DND-41 (cell line): ENCODE measurements around the gene MORF4L1.
"Not testable (repeated sequence)": the region's sequence is repeated elsewhere in the genome, so short reads cannot be mapped to it uniquely, and the experiment has no call there.

ENCODE experiments used
- ATAC-seq: fragments of 200-7000 bp; cut with Tn5 transposase; 3 replicates; pipeline ENCODE4 v1.9.1; 2021; ENCODE audit warnings: low read depth; ENCODE audit not compliant: insufficient read depth
- DNase-seq: peaks from one replicate; pipeline ENCODE4 v3.0.0-alpha.2; 2020
- H2AFZ ChIP-seq: 2 replicates; pipeline ENCODE4 v1.6.0; 2012; ENCODE audit warnings: low read depth, low read length
- H3K27ac ChIP-seq: 2 replicates; pipeline ENCODE4 v1.5.1; 2012; ENCODE audit warnings: low read length, inconsistent platforms
- H3K27me3 ChIP-seq: fragments of 200-600 bp; sonication (generic); 2 replicates; pipeline ENCODE4 v1.6.0; 2012; ENCODE audit warnings: low read length, mild to moderate bottlenecking, inconsistent platforms; ENCODE audit not compliant: insufficient read depth, poor library complexity
- H3K36me3 ChIP-seq: 2 replicates; pipeline ENCODE4 v1.5.1; 2012; ENCODE audit warnings: low read length, inconsistent platforms; ENCODE audit not compliant: insufficient read depth
- H3K4me1 ChIP-seq: 2 replicates; pipeline ENCODE4 v1.5.1; 2012; ENCODE audit warnings: mild to moderate bottlenecking, low read length; ENCODE audit not compliant: insufficient read depth
- H3K4me2 ChIP-seq: 2 replicates; pipeline ENCODE4 v1.6.0; 2012; ENCODE audit warnings: mild to moderate bottlenecking, moderate library complexity, low read length, inconsistent platforms; ENCODE audit not compliant: insufficient read depth
- H3K4me3 ChIP-seq, 2 experiments: fragments of 200-600 bp in 1 of 2; shearing (Covaris generic) in 1 of 2; 2 replicates each; pipeline ENCODE4 v1.5.1; 2012 to 2016; ENCODE audit warnings: inconsistent platforms in 2 of 2, low read length in 2 of 2, mild to moderate bottlenecking in 2 of 2, low read depth in 1 of 2, moderate library complexity in 1 of 2
- H3K79me2 ChIP-seq: 2 replicates; pipeline ENCODE4 v1.6.0; 2012; ENCODE audit warnings: low read length, inconsistent platforms; ENCODE audit not compliant: insufficient read depth
- H3K9ac ChIP-seq: 2 replicates; pipeline ENCODE4 v1.6.0; 2012; ENCODE audit warnings: low read depth, mild to moderate bottlenecking, inconsistent platforms, low read length, moderate library complexity
- H3K9me3 ChIP-seq: 2 replicates; pipeline ENCODE4 v1.5.1; 2012; ENCODE audit warnings: low read length, moderate library complexity, mild to moderate bottlenecking, inconsistent platforms; ENCODE audit not compliant: insufficient read depth, severe bottlenecking
- H4K20me1 ChIP-seq: 2 replicates; pipeline ENCODE4 v1.6.0; 2012; ENCODE audit warnings: low read length; ENCODE audit not compliant: insufficient read depth
- EZH2 ChIP-seq: IDR thresholded peaks from 3 replicates; pipeline ENCODE4 v1.6.1; 2012; ENCODE audit warnings: borderline replicate concordance, low read depth, mild to moderate bottlenecking, moderate library complexity, low read length, inconsistent platforms; ENCODE audit not compliant: severe bottlenecking
- TF ChIP-seq, protein P1 (sequence below): IDR thresholded peaks from 2 replicates; pipeline ENCODE4 v1.5.1; 2012; ENCODE audit warnings: borderline replicate concordance, low read length, moderate library complexity, mild to moderate bottlenecking; ENCODE audit not compliant: poor library complexity, severe bottlenecking; ENCODE audit errors: extremely low read depth

The MORF4L1 gene

DNA sequence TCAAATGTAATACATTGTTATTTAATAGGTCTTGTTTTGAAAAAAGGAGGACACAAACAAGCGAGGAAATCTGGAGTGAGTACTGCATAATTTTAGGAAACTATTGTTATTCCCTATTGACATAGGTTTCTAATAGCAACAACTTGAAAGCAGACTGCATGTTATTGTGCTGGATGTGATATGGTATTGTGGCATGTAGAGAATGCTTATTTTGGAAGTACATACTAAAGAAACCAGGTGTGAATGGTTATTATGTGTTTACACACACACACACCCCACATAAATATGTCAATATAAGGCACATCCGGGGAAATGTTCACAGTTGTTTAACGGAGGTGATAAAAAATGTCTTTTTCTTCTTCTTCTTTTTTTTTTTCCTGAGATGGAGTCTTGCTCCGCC lies 5.9 kb upstream of the MORF4L1 start:
- H3K79me2 ChIP-seq, result no peaks in the 10 kb centered on the region
- H3K4me2 ChIP-seq, result no peak overlapping the region
- no peaks in the 10 kb centered on the region for H3K9me3 ChIP-seq
- H3K27ac ChIP-seq, result no peak overlapping the region
- H3K36me3 ChIP-seq, result no peaks in the 10 kb centered on the region
- TF ChIP-seq, protein P1, sequence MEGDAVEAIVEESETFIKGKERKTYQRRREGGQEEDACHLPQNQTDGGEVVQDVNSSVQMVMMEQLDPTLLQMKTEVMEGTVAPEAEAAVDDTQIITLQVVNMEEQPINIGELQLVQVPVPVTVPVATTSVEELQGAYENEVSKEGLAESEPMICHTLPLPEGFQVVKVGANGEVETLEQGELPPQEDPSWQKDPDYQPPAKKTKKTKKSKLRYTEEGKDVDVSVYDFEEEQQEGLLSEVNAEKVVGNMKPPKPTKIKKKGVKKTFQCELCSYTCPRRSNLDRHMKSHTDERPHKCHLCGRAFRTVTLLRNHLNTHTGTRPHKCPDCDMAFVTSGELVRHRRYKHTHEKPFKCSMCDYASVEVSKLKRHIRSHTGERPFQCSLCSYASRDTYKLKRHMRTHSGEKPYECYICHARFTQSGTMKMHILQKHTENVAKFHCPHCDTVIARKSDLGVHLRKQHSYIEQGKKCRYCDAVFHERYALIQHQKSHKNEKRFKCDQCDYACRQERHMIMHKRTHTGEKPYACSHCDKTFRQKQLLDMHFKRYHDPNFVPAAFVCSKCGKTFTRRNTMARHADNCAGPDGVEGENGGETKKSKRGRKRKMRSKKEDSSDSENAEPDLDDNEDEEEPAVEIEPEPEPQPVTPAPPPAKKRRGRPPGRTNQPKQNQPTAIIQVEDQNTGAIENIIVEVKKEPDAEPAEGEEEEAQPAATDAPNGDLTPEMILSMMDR, result no peak
- TF ChIP-seq EZH2, result no peak
- no peaks in the 10 kb centered on the region for H4K20me1 ChIP-seq
- H3K4me3 ChIP-seq, result no peak overlapping the region
- no peak for DNase-seq
- no peaks in the 10 kb centered on the region for H3K4me1 ChIP-seq
- no peaks in the 10 kb centered on the region for H3K27me3 ChIP-seq
- H3K9ac ChIP-seq, result no peak overlapping the region
- H2AFZ ChIP-seq, result no peak overlapping the region
- no peak for ATAC-seq

DNA sequence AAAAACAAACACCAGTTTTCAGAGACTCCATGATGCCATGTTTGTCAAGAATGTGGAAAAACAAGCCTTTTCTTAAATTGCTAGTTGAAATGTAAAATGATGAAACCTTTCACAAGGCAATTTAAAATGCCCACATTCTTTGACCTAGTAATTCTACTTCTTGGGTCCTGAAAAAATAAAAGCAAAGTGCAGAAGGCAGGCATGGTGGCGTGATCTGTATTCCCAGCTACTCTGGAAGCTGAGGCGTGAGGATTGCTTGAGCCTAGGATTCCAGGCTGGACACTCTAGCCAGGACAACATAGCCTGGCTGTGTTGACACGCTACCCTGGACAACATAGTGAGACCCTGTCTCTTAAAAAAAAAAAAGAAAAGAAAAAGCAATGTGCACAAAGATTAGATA lies 4.3 kb upstream of the MORF4L1 start:
- Histone ChIP-seq H3K27me3 (no peaks in the 10 kb centered on the region), H3K4me1 (peaks cover 6% of the 10 kb centered on the region), H3K9ac (no peak overlapping the region), H3K9me3 (no peaks in the 10 kb centered on the region), H3K27ac (no peak overlapping the region), H3K79me2 (peaks cover 6% of the 10 kb centered on the region), H2AFZ (no peak overlapping the region), H4K20me1 (no peaks in the 10 kb centered on the region), H3K4me3 (no peak overlapping the region), H3K36me3 (no peaks in the 10 kb centered on the region; the same call in 1 of the 2 replicates), H3K4me2 (no peak overlapping the region)
- TF ChIP-seq, protein P1, result no peak
- no peak for TF ChIP-seq EZH2
- ATAC-seq, result no peak
- DNase-seq, result no peak

DNA sequence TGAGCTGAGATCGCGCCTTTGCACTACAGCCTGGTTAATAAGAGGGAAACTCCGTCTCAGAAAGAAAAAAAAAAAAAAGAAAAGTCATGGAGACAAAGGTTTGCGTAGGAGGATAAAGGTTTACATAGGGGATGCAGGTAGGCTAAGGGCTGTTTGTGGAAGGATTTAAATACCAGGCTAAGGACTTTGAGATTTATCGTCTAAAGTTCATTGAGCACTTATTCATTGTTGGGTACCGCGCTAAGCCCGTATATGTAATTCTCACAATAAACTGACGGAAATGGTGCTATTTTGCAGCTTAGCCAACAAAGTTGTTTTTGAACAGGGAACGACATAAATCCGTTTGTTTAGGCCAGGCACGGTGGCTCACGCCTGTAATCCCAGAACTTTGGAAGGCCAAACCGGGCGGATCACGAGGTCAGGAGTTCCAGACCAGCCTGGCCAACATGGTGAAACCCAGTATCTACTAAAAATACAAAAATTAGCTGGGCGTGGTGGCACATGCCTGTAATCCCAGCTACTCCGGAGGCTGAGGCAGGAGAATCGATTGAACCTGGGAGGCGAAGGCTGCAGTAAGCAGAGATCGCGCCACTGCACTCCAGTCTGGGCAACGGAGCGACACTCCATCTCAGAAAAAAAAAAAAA lies 1.1 kb upstream of the MORF4L1 start:
- ATAC-seq, H3K4me3 ChIP-seq, H3K27ac ChIP-seq, H3K36me3 ChIP-seq, H3K9me3 ChIP-seq, DNase-seq, H3K9ac ChIP-seq, H3K27me3 ChIP-seq, H3K4me2 ChIP-seq: not testable (repeated sequence)
- Histone ChIP-seq H2AFZ (peak overlapping the region; percentile 94), H3K4me1 (peaks cover 32% of the 10 kb centered on the region), H3K79me2 (peaks cover 37% of the 10 kb centered on the region), H4K20me1 (peaks cover 30% of the 10 kb centered on the region)

DNA sequence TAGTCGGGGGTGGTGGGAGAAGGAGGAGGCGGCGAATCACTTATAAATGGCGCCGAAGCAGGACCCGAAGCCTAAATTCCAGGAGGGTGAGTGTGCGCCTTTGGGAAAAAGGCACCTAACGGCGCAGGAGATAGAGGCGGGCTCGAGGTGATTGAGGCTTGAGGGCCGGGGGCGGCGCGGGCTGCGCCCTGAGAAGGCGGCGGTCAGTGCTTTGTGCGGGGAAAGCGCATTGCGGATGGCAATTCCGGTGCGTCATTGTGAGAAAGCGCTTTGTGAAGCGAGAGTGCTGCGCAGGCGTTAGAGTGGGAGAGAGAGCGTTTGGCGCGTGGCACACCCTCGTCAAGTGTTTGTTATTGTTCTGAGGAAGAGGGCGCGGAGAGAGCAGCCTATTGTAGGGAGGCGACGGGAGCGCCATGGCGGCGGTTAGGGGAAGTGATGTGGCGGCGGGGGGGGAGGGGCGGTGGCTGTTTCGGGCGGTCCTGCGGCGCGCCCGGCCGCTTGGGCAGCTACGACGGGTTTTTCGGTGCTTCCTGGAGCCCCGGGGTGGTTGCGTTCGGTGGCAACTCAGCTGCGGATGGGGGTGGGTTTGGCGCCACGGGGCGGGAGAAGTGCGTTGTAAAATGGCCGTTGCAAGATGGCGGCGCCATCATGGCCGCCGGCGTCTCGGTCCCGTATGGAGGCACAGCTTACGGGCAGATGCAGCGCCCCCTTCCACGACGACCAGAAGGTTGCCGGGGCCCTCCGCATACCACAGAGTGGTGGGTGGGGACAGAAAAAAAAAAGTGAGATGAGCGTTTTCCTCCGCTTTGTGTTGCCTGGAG lies 492 bp downstream of the MORF4L1 start:
- DNase-seq, result peak; percentile 91
- ATAC-seq, result peak; percentile 81
- Histone ChIP-seq H3K36me3 (peaks cover 12% of the 10 kb centered on the region; the same call in 1 of the 2 replicates), H4K20me1 (peaks cover 46% of the 10 kb centered on the region), H3K79me2 (peaks cover 53% of the 10 kb centered on the region), H3K9me3 (no peaks in the 10 kb centered on the region), H3K9ac (peak overlapping the region; percentile 100), H3K27ac (peak overlapping the region; percentile 99), H3K4me1 (peaks cover 48% of the 10 kb centered on the region), H3K4me2 (peak overlapping the region; percentile 81), H3K4me3 (peak overlapping the region; percentile 79 to 86), H3K27me3 (no peaks in the 10 kb centered on the region), H2AFZ (peak overlapping the region; percentile 75)
- TF ChIP-seq EZH2, result no peak
- TF ChIP-seq, protein P1, result peak; percentile 67
